ES-I3 (cell line): Measurements from ENCODE around the gene TRIM24.
"Not testable (repeated sequence)": the region's sequence is repeated elsewhere in the genome, so short reads cannot be mapped to it uniquely, and the experiment has no call there.

Experiments used
- H3K36me3 ChIP-seq: 2 replicates; pipeline ENCODE4 v1.6.1; 2013; ENCODE audit warnings: mild to moderate bottlenecking, low read length, control low read depth, moderate library complexity; ENCODE audit not compliant: insufficient read depth
- H3K4me1 ChIP-seq: 2 replicates; pipeline ENCODE4 v1.6.1; 2013; ENCODE audit warnings: mild to moderate bottlenecking, control low read depth, low read length; ENCODE audit not compliant: insufficient read depth
- H3K9ac ChIP-seq: 2 replicates; pipeline ENCODE4 v1.6.1; 2013; ENCODE audit warnings: low read depth, mild to moderate bottlenecking, low read length, moderate library complexity
- H3K9me3 ChIP-seq: 2 replicates; pipeline ENCODE4 v1.6.1; 2013; ENCODE audit warnings: mild to moderate bottlenecking, low read length, moderate library complexity; ENCODE audit not compliant: control insufficient read depth, insufficient read depth

The TRIM24 gene

DNA sequence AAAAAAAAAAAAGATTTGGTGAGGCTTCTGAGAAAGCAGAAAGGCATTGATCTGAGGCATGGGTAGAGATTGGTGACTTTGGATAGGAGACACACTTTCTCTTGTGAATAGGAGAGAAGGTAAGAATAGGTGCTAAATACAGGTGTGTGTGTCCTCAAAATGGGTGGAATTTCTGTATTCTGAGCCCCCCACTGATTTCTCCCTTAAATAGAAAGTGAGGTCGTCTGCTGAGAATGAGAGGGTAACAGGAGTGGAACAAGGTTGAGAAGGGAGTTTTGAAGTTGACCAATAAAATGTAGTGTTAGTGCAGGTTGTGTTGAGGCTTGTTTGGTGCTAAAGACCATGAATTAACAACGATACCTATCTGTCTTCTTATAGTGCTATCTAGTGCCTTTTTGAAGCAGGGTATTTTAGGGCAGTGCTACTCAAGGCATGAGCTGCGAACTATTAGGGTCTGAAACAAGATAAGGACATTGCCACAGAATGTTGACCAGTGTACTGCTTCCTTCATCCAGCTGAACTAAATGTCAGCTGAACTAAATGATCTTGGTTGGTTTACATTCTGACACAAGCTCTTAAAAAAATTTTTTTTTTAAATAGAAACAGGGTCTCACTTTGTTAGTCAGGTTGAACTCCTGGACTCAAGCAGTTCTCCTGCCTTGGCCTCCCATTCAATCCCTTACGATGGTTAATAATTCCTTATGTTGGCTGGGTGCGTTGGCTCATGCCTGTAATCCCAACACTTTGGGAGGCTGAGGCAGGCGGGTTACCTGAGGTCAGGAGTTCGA lies 12.4 kb downstream of the TRIM24 start:
- Histone ChIP-seq H3K9ac (no peak overlapping the region), H3K9me3 (no peaks in the 10 kb centered on the region), H3K4me1 (peaks cover 22% of the 10 kb centered on the region), H3K36me3 (no peaks in the 10 kb centered on the region; the same call in 1 of the 2 replicates)

DNA sequence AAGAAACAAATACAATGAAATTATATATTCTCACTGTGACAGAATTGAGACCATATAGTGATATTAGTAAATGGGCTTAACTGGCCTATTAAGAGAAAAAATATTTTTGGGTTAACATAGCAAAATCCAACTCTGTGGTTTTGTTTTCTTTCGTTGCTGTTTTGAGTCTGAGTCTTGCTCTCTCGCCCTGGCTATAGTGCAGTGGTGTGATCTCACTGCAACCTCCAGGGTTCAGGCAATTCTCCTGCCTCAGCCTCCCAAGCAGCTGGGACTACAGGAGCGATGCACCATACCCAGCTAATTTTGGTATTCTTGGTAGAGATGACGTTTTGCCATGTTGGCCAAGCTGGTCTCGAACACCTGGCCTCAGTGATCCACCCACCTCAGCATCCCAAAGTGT lies 15.3 kb downstream of the TRIM24 start:
- Histone ChIP-seq H3K9ac (no peak overlapping the region), H3K9me3 (no peaks in the 10 kb centered on the region), H3K36me3 (no peaks in the 10 kb centered on the region), H3K4me1 (peaks cover 30% of the 10 kb centered on the region)

DNA sequence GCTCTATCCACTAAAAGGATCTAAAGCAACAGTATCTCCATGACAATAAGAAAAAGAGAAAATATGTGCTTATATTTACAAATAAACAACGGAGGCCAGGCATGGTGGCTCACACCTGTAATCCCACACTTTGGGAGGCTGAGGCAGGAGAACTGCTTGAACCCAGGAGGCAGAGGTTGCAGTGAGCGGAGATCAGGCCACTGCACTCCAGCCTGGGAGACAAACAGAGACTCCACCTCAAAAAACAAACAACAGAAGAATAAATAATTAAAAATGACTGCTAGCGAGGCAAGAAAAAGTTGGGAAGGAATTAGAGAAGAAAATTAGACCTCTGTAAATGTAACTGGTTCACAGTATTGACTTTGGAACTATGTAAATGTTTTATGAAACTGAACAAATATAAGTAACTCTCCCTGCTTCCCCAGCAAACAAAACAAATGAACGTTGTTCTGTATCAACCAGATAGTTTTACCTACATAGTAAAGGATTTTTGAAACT lies 17.1 kb downstream of the TRIM24 start:
- H3K36me3 ChIP-seq, result peaks cover 5% of the 10 kb centered on the region
- H3K4me1 ChIP-seq, result peaks cover 36% of the 10 kb centered on the region

DNA sequence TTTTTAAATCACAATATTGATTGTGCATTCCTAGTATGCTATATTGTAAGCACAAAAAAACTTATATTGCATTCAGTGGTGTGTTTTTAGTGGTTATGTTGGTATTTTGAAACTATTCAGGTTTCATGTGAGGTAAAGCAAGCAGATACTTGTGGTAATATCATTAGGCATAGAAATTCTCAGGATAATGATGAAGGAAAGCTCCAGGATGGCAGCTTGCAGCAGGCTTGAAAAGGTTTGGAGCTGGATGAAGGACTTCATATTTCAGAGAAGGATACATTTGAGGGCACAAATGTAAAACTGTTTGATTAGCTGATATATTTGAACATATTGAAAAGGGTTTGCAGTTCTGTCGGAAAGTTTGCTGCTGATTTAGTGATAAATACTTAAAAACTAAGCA lies 17.5 kb downstream of the TRIM24 start:
- no peaks in the 10 kb centered on the region for H3K9me3 ChIP-seq
- peaks cover 33% of the 10 kb centered on the region for H3K4me1 ChIP-seq
- peaks cover 8% of the 10 kb centered on the region for H3K36me3 ChIP-seq
- no peak overlapping the region for H3K9ac ChIP-seq

More for the DNA sequence above, 17.1 kb downstream of the TRIM24 start:
- H3K9ac ChIP-seq, result no peak overlapping the region
- H3K9me3 ChIP-seq, result no peaks in the 10 kb centered on the region

DNA sequence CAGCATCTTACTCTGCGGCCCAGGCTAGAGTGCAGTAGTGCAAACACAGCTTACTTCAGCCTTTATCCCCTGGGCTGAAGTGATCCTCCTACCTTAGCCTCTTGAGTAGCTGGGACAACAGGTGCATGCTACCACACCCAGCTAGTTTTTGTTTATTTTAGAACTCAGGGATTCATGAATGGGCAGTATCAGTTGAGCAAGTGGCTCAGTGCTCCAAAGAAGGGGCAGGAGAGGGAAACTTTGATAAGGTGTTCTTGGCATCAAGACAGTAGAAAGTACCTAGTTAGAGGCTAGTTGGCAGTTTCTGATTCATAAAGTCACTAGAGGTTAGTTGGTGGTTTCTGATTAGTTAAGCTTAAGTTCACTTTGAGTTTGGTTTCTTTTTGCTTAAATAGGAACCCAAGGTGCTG lies 18.4 kb downstream of the TRIM24 start:
- Histone ChIP-seq H3K9me3 (no peaks in the 10 kb centered on the region), H3K36me3 (peaks cover 8% of the 10 kb centered on the region), H3K9ac (no peak overlapping the region), H3K4me1 (peaks cover 33% of the 10 kb centered on the region)

DNA sequence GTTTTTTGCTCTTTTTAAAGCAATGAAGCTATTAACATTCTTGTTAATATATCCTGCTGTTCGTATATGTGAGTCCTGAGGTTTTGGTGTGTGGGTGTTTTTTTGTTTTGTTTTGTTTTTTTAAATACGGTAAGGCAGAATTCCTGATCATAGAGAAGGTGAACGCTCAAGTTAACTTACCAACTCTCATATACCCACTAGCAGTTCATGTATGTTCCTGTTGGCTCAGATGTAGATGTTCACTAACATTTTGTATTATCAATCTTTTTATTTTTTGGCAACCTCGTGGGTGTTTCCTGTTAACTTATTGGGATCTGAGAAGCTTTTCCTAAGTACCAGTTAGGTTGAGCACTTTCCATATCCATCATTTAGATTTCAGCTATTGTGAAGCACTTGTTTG lies 20.5 kb downstream of the TRIM24 start:
- Histone ChIP-seq H3K9ac (no peak overlapping the region), H3K36me3 (peaks cover 8% of the 10 kb centered on the region), H3K9me3 (no peaks in the 10 kb centered on the region), H3K4me1 (peaks cover 27% of the 10 kb centered on the region)

DNA sequence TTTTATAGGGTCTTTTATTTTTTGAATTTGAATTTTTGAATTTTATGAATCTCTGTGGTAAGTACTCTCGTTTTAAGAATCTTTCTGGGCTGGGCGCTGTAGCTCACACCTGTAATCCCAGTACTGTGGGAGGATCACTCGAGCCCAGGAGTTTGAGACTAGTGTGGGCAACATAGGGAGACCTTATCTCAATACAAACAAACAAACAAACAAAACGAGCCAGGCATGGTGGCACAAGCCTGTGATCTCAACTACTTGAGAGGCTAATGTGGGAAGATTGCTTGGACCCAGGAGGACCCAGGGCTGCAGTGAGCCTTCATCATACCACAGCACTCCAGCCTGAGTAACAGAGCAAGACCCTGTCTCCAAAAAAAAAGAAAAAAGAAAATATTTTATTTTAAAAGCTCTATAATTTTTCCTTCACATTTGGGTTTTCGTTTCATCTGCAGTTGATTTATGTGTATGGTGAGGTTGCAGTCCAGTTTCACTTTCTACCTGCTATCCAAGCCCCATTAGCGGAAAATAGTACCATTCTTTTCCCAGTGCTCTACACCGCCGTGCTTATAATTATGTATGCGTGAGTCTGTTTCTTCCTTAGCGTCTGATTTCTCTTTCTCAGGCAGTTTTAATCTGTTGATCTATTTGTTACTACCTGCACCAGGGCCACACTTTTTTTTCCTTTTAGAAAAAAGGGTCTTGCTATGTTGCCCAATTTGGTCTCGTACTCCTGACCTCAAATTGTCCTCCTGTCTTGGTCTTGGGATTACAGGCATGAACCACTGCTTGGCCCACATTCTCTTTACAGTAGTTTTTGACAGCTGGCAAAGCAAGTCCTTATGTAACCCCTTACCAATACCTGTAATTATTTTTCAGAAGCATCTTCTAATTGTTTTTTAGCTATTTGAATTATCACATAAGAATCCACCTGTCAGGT lies 21.7 kb downstream of the TRIM24 start:
- Histone ChIP-seq H3K9me3 (no peaks in the 10 kb centered on the region), H3K4me1 (peaks cover 24% of the 10 kb centered on the region)

DNA sequence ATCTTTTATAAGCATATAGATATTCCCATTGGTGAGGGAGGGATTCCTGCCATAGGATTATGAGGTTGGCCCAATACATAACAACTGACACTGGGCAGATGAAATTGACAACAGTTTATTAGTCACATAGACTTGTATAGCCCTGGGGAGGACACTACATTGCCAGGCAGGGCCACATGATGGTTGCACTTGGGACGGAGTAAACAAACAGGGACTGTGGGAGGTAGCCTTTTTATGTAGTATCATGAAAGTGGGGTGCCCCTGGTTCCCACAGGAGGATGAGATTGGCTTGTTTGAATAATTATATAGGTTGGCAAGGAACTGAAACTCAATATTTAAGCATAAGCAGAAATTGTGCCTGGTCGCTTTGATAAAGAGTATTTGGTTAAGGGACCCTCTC lies 23.5 kb downstream of the TRIM24 start:
- H3K4me1 ChIP-seq, result peaks cover 12% of the 10 kb centered on the region
- H3K9me3 ChIP-seq, result no peaks in the 10 kb centered on the region
- no peak overlapping the region for H3K9ac ChIP-seq
- H3K36me3 ChIP-seq, result peaks cover 8% of the 10 kb centered on the region

More for the DNA sequence above, 21.7 kb downstream of the TRIM24 start:
- H3K9ac ChIP-seq, result no peak overlapping the region
- H3K36me3 ChIP-seq, result peaks cover 8% of the 10 kb centered on the region

DNA sequence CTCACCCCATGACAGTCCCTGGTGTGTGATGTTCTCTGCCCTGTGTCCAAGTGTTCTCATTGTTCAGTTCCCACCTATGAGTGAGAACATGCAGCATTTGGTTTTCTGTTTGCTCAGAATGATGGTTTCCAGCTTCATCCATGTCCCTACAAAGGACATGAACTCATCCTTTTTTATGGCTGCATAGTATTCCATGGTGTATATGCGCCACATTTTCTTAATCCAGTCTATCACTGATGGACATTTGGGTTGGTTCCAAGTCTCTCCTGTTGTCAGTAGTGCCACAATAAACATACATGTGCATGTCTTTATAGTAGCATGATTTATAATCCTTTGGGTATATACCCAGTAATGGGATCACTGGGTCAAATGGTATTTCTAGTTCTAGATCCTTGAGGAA lies 25.4 kb downstream of the TRIM24 start:
- H3K36me3 ChIP-seq, H3K4me1 ChIP-seq, H3K9me3 ChIP-seq, H3K9ac ChIP-seq: not testable (repeated sequence)

DNA sequence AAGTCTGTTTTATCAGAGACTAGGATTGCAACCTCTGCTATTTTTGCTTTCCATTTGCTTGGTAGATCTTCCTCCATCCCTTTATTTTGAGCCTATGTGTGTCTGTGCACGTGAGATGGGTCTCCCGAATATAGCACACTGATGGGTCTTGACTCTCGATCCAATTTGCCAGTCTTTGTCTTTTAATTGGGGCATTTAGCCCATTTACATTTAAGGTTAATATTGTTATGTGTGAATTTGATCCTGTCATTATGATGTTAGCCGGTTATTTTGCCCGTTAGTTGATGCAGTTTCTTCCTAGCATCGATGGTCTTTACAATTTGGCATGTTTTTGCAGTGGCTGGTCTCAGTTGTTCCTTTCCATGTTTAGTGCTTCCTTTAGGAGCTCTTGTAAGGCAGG lies 29.1 kb downstream of the TRIM24 start:
- not testable (repeated sequence) for H3K36me3 ChIP-seq, H3K9me3 ChIP-seq, H3K9ac ChIP-seq, H3K4me1 ChIP-seq

DNA sequence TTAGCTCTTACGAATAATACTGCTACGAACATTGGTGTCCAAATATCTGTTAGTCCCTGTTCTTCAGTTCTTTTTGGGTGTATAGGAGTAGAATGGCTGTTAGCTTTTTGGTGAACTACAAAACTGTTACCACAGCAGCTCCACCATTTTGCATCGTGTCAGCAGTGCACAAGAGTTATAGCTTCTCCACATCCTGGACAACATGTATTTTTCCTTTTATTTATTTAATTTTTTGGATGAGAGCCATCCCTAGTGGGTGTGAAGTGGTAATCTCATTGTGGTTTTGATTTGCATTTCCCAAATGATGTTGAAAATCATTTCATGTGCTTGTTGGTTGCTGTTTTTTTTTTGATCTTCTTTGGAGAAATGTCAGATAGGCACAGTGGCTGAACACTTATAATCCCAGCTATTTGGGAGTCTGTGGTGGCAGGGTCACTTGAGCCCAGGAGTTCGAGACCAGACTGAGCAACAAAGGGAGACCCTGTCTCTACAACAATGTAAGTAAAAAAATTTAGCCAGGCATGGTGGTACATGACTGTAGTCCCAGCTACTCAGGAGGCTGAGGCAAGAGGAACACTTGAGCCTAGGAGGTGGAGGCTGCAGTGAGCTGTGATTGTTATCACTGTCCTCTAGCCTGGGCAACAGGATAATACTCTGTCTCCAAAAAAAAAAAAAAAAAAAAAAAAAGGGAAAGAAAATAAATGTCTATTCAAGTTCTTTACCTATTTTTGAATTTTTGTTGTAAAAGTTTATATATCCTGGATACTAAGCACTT lies 31.7 kb downstream of the TRIM24 start:
- Histone ChIP-seq H3K9me3 (no peaks in the 10 kb centered on the region), H3K4me1 (0 out of 2 replicates have a peak, but pooled peaks cover 5% of the 10 kb centered on the region), H3K9ac (no peak overlapping the region), H3K36me3 (peaks cover 9% of the 10 kb centered on the region; the same call in 1 of the 2 replicates)

DNA sequence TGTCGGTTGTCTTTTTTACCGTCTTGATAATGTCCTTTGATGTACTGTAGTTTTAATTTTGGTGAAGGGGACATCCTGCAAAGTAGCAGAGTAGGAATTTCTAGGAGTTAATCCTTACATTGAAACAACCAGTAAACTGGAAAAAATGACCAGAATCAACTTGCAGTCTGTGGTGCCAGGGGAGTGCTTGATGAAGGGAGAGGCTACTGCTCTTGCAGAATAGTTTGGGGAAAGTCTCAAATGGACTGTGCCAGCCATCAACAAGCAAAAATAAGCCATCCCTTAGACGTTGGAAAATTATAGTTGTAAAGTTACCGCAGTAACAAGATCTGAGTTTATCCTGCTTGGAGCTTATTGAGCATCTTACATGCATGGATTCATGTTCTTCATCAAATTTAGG lies 32.4 kb downstream of the TRIM24 start:
- H3K9me3 ChIP-seq, result no peaks in the 10 kb centered on the region

DNA sequence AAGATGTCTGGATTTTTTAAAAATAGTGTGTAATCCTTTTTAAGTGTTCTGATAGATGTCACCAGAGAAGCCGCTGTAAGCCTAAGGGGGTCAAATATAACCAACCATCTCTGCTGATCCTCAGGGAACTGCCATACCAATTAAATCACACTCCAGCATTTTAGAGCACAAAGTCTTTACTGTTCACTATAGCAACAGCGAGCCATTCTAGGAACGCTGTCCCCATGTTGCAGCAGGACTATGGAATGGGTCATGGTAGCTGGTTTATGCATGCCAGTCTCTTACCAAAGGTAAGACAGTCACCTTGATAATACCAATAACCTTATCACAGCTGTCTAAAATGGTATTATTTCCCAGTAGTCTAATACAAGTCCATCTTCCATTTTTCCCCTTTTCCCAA lies 33.5 kb downstream of the TRIM24 start:
- H3K4me1 ChIP-seq, result 0 out of 2 replicates have a peak, but pooled peaks cover 5% of the 10 kb centered on the region
- no peaks in the 10 kb centered on the region for H3K9me3 ChIP-seq
- H3K36me3 ChIP-seq, result peaks cover 9% of the 10 kb centered on the region; the same call in 1 of the 2 replicates
- H3K9ac ChIP-seq, result no peak overlapping the region

More for the DNA sequence above, 32.4 kb downstream of the TRIM24 start:
- no peak overlapping the region for H3K9ac ChIP-seq
- peaks cover 9% of the 10 kb centered on the region; the same call in 1 of the 2 replicates for H3K36me3 ChIP-seq
- 0 out of 2 replicates have a peak, but pooled peaks cover 5% of the 10 kb centered on the region for H3K4me1 ChIP-seq

DNA sequence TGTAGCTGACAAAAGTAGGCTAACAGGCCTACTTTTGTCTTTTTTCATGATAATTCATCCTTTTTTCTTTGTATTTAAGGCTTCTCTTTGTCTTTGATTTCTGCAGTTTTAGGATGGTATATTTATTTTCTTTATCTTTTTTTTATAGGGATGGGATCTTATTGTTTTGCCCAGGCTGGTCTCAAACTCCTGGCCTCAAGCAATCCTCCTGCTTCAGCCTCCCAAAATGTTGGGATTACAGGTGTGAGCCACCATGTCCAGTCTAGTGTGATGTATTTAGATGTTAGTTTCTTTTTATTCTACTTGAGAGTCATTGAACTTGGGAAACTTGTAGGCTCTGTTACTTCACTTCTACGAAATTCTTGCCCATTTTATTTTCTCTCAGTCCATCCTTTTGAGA lies 35.4 kb downstream of the TRIM24 start:
- no peak overlapping the region for H3K9ac ChIP-seq
- peaks cover 5% of the 10 kb centered on the region; the same call in 1 of the 2 replicates for H3K4me1 ChIP-seq
- H3K9me3 ChIP-seq, result no peaks in the 10 kb centered on the region
- peaks cover 9% of the 10 kb centered on the region; the same call in 1 of the 2 replicates for H3K36me3 ChIP-seq
